ENCODE results near the gene SVEP1.

GRCh38 chr9:110444911-110445310 is 134.6 kb downstream of the SVEP1 start:
- TF ChIP-seq CTCF (conservative IDR thresholded peaks at IDR 0.05; ENCODE audit: low read depth in 2 of 2) = no peak
- TF ChIP-seq NANOG (IDR thresholded peaks at IDR 0.05; ENCODE audit: borderline replicate concordance) = no peak
